ENCODE results near the gene ZNF414.
"Not testable (repeated sequence)": the region's sequence is repeated elsewhere in the genome, so short reads cannot be mapped to it uniquely, and the experiment has no call there.

The ZNF414 gene

GRCh38 chr19:8517551-8518442 is 3.8 kb upstream of the ZNF414 start:
- peak; percentile 43 for DNase-seq

DNA sequence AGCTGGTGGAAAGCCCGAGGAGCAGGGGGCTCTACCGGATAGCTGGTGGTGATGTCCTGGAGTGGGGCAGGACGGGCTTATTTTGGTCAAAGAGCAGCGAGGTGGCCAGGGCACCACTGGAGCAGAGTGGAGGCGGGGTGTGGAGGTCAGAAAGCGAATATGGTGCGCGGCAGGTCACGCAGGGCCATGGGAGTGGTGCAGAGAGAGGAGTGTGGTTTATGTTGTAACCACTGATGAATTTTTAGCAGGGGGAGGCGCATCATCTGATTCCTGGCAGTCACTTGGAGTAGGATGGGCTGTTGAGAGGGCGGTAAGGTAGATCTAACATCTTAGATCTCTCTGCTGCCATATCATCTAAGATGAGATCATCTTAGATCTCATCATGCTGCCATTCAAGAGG is 1.4 kb upstream of the ZNF414 start:
- DNase-seq: peak; percentile 23

DNA sequence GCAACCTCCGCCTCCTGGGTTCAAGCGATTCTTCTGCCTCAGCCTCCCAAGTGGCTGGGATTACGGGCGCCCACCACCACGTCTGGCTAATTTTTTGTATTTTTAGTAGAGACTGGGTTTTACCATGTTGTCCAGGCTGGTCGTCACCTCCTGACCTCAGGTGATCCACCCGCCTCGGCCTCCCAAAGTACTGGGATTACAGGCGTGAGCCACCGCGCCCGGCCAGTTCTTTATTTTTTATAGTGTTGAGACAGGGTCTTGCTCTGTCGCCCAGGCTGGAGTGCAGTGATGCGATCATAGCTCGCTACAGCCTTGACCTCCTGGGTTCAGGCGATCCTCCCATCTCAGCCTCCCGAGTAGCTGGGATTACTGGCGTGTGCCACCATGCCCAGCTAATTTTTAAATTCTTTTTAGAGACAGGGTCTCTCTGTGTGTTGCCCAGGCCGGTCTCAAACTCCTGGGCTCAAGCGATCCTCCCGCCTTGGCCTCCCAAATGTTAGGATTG is 590 bp upstream of the ZNF414 start:
- DNase-seq: not testable (repeated sequence)

DNA sequence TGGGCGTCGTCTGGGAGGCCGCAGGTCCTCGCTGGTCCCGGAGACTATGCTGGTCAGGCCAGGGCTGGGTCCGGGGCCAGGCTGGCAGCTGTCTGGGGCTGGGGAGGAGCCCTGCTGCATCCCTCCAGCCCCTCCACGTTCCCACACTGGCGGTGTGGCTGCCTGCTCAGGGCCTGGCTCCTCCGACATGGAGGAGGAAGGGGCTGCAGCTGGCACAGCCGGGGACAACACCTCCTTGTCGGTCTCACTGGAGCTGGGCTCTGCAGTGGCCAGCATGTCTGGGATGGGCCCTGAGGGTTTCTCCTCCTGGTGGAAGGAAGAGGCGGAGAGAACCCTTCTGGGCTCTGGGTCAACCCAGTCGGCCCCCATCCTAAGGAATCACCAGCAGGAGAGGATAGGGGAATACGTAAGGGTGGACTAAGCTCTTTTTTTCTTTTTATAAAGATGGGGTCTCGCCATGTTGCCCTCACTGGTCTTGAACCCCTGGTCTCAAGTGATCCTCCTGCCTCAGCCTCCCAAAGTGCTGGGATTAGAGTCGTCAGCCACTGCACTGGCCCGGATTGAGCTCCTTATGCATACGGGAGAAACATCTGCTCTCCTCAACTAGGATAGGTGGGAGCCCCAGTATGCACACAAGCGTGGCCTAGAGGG is 806 bp downstream of the ZNF414 start:
- DNase-seq: no peak

DNA sequence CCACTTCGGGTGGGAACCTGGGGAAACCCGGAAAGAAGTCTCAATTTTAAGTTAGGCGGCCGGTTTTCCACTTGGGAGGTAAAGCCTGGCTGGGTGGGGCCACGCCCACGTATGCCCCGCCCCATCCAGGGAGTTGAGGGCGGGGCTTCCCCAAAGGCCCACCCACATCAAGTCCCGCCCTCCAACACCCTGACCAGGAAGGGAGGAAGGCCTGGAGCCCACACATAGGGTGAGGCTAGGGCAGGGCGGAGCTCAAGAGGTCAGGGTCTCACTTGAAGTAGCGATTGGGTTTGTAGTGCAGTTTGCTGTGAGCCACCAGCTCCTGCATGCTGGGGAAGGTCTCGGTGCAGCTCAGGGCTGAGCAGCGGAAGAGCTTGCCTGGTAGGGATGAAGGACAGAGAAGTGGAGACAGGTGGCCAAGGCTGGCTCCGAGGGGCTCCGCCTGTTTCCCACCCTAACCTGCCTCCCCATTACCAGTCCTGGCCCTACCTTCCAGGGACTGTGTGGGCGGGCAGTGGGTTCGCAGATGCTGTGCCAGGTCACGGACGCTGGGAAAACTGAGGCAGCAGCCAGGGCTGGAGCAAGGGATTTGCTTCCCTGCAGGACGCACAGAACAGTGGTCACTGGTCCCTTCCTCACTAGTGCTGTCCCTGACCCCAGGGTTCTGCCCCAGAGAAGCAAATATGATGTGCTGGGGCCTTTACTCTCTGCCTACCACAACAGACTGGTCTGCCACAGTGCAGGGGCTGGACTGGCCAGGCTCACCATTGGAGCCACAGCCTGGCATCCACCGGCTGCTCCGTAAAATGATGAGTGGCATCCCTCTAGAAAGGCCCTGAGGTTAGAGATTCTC is 1.6 kb downstream of the ZNF414 start:
- no peak for DNase-seq

DNA sequence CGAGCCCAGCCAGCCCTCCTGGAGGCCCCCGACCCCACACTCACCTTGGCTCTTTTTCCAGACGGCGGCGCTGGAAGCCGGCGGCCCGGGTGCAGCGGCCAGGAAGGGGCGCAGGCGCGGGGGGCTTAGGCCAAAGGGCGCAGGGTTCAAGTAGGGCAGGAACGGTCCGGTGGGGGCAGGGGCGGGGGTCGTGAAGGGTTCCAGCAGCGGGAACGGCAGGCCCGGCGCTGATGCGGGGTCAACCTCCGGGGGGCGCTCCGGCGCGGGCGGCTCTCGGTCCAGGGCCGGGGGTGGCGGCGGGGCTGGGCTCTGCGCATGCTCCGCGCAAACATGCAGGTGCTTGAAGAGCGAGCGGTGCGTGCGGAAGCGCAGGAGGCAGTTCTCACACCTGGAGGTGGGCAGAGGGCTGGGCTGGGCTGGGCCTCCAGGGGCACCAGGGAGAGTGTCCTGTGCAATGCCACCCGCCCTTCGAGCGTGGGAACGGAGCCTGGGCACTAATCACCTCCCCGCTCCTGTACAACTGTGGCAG is 2.3 kb downstream of the ZNF414 start:
- no peak for DNase-seq

DNA sequence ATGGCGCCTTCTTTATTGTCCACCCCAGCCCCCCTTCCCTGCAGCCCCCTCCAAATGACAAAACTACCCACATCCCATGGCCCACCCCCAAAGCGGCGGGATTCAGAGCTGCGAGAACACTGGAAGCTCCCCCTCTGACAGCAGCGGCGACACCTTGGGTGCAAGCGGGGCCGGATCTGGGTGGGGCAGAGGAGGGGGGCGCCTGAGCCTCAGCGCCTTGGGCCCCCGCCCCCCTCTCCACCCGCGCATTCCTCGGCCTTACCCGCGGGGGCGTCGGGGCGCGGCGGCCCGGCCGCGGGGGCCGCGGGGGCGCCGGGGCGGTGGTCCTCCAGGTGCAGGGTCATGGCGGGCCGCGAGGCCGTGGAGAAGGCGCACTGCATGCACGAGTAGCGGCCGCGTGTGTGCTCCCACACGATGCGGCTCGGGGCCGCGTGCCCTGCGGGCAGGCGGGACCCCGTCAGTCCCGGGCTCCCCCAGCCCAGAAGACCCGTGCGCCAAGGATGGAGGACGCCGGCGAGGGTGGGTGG is 3.3 kb downstream of the ZNF414 start:
- no peak for DNase-seq

DNA sequence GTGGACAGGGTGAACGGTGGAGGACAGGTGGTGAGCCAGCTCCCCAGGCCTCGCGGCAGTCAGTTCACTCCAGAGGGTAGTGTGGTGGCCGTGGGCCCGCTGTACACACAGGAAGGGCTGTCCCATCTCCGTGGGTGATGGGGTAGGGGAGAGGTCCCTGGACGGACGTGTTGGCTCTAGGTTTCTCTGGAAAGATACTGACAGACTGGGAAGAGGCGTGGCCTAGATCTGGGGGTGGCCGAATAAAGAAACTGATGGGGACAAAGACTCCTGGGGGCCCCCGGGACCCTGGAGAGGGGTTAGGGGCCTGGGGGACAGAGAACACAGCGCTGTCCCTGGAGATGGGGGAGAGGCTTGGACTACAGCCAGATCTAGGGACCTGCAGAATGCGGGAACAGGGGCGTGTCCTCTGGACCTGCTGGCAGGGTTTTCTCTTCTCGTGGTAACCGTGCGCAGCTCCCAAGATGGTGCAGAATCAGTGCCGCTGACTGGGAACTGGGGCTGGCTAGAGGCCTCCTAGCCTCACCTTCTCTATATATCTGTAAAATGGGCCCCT is 7.5 kb downstream of the ZNF414 start:
- DNase-seq: no peak

GRCh38 chr19:8505680-8506401 is 8.1 kb downstream of the ZNF414 start:
- no peak for DNase-seq

DNA sequence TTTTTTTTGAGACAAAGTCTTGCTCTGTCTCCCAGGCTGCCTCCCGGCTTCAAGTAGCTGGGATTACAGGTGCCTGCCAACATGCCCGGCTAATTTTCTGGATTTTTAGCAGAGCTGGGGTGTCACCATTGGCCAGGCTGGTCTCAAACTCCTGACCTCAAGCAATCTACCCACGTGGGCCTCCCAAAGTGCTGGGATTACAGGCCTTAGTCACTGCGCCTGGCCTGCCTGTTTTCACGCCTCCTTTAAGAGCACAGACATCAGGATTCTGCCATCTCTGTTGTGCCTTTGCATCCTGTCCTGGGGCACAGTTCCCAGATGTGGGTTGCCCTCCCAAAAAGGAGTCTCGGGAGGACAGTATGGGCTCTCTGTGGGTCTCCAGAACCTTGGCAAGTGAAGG is 9.0 kb downstream of the ZNF414 start:
- DNase-seq: no peak

- DNase-seq: no peak
Measured at GRCh38 chr19:8504171-8504570, 9.8 kb downstream of the ZNF414 start.

- DNase-seq: no peak
Measured at GRCh38 chr19:8503510-8503909, 10.5 kb downstream of the ZNF414 start.

DNA sequence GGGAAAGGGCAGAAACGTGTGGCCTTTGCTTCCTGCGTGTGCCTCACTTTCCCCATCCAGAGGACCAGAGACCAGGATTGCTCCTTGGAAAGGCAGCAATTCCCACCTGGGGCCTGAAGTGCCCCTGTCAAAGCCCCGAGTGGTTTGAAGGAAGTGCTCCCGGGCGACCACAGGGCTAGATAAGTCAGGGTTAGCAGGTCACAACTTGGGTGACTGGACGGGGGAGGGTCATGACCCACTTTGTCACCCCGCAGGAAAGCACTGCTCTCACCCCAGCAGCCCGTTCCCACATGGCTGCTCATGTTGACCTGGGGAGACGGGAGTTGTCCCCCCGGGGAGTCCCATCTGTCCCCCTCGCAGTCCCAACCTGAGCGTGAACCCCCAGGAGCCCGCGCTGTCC is 12.0 kb downstream of the ZNF414 start:
- DNase-seq: no peak

GRCh38 chr19:8501516-8501915 is 12.5 kb downstream of the ZNF414 start:
- DNase-seq: no peak

DNA sequence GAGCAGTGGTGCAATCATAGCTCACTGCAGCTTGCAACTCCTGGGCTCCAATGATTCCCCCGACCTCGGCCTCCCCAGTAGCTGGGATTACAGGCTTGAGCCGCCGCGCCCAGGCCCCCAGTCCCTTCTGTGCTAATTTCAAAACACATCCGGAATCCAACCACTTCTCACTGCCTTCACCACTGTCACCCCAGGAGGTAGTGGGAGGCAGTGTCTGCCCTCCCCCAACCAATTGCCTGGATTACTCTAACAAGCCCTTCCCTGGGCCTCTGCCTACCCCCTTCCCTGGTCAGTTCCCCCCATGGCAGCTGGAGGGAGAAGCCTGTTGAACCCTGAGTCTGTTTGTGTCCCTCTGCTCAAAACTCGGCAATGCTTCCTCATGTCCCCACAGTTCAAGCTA is 13.8 kb downstream of the ZNF414 start:
- DNase-seq: no peak

DNA sequence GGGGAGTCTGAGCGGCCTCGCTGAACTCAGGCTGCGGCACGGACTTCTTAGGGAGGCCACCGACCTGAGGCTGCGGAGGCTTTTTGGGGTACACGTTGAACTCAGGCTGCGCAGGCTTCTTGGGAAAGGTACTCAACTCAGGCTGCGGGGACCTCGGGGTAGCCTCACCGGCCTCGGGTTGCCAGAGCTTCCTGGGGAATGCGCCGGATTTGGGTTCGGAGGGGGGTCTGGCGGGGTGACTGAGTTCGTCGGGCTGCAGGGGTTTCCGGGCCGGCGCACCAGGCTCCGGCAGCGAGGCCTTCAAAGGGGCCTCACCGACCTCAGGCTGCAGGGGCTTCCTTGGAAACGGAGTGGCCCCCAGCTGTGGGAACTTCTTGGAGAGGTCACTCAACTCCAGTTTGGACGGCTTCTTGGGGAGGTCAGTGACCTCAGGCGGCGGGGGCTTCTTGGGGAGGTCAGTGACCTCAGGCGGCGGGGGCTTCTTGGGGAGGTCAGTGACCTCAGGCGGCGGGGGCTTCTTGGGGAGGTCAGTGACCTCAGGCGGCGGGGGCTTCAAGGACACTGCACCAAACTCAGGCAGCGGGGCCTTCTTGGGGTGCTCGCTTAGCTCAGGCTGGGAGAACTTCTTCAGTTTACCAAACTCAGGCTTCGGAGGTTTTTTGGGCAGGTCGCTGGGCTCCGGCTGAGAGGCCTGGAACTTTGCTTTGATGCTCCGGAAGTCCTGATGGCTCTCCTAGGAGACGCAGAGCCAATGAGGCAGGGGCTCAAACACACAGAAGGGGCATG is 14.7 kb downstream of the ZNF414 start:
- DNase-seq: no peak

DNA sequence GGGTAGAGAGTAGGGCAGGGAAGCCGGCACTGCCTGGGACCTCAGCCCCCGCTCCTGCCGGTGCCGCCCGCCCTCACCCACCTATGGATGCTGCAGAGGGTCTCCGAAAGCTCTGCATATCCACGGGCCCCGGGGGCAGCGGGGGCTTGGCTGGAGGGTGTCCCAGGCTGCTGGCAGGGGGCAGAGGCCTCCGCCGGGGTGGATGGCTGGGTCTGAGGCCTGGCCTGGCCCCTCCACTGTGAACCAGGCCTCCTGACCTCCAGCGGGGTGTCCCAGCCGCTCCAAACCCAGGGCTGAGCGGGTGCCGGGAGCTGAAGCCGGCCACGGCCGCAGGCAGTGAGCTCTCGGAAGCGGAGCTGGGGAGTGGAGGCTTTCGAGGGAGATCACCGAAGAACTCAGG is 15.7 kb downstream of the ZNF414 start:
- no peak for DNase-seq

DNA sequence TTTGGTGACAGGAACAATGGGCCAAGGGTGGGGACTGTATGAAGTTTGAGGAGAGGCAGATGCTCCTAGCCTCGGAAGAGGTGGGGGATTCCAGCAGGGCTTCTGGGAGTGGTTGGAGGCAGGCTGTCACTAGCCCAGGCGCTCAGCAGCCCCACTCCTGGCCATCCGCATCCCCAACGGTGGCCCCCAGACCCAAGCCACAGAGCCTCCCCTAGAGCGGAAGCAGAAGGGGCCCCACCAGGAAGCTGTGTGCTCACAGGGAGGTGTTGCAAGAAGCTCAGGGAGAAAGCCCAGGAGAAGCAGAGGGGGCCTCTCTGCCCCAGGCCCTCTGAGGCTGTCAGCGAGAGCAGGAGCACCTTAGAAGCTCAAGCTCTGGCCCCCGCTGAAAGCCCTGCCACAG is 19.8 kb downstream of the ZNF414 start:
- no peak for DNase-seq

DNA sequence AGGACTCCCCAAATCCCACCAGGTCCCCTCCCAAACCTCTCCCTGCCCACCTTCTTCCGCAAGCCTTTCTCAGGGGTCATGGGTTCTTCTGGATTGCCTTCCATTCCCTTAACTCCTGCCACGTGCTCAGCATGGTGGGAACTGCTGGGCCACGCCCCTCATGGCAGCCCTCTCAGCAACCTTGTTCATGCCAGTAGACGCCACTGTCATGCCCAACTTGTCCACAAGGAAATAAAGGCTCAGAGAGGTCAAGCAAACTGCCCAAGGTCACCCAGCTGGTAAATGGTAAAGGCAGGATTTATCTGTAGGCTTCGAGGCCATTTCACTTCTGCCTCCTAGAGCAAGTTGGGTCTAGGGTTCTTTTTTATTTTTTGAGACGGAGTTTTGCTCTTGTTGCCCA is 22.4 kb downstream of the ZNF414 start:
- DNase-seq: no peak

- no peak for DNase-seq
Measured at GRCh38 chr19:8490873-8491272, 23.1 kb downstream of the ZNF414 start.

DNA sequence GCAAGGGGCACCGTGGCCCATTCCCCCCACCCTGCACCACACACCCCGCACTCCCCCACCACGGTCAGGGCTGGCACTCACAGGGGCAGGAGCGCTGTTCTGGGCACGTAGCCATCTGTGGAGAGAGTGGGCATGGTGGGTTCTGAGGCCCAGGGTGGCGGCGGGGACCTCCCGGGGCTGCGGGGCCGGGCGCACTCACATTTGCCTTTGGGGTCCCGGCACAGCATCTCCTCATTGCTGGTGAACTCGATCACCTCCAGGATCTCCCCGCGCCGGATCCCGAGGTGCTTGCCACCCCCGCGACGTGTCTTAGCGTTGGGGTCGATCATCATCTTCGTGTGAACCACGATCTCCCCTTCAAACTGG is 23.6 kb downstream of the ZNF414 start:
- DNase-seq: no peak
